Measurements from ENCODE around the gene SLC7A6. TPM values are rescaled to one million over a fixed set of nuclear protein-coding genes. Genes with fewer than 3 reads are reported as not detected.

SLC7A6 gene
- total RNA-seq, 4 donors from 2014 or later, result 73.1 to 116 (median 85.7) TPM

DNA sequence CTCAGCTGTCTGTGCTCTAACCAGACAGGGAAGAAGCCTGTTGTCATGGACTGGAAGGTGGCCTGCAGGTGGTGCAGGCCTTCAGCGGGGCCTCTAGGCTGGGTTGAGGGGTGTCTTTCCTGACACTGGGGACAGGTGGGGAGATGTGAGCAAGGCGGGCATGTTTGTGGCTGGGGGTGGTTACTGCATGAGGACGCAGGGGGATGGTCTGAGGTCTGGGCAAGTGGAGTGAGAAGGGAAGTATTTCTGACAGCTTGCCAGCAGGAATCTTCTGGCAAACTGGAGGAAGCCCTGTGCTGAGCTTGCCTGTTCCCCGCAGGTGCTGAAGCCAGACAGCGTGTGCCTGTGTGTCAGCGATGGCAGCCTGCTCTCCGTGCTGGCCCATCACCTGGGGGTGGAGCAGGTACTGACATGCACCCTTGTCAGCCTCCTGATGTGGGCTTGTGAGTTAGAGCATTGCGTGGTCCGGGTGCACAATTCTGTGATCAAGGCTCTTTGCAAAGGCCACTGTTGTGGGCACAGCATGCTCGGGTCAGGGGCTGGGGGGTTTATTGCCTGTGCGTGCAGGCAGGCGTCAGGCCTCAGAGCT lies 82.7 kb downstream of the SLC7A6 start:
- Histone ChIP-seq H3K36me3 (peaks cover 8 to 24% of the 10 kb centered on the region in 2 donors), H3K4me3 (replicated peaks in 1 of 3) (no peak overlapping the region), H3K27me3 (no peaks in the 10 kb centered on the region), H3K4me1 (peaks cover 35 to 36% of the 10 kb centered on the region in 2 donors), H3K9me3 (no peaks in the 10 kb centered on the region), H3K27ac (peak overlapping the region; percentile 42 to 73 (median 50))
- no peak for TF ChIP-seq POLR2A (IDR thresholded peaks at IDR 0.05)
- TF ChIP-seq, protein P1, sequence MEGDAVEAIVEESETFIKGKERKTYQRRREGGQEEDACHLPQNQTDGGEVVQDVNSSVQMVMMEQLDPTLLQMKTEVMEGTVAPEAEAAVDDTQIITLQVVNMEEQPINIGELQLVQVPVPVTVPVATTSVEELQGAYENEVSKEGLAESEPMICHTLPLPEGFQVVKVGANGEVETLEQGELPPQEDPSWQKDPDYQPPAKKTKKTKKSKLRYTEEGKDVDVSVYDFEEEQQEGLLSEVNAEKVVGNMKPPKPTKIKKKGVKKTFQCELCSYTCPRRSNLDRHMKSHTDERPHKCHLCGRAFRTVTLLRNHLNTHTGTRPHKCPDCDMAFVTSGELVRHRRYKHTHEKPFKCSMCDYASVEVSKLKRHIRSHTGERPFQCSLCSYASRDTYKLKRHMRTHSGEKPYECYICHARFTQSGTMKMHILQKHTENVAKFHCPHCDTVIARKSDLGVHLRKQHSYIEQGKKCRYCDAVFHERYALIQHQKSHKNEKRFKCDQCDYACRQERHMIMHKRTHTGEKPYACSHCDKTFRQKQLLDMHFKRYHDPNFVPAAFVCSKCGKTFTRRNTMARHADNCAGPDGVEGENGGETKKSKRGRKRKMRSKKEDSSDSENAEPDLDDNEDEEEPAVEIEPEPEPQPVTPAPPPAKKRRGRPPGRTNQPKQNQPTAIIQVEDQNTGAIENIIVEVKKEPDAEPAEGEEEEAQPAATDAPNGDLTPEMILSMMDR (IDR thresholded peaks at IDR 0.05), result no peak
- intact Hi-C loops (cut with DNase I), result no loop called here
- 66 to 71% methylated on average over 7 to 11 of the region's 12 CpGs for WGBS, 2 donors
- peak; percentile 44 to 65 for DNase-seq

DNA sequence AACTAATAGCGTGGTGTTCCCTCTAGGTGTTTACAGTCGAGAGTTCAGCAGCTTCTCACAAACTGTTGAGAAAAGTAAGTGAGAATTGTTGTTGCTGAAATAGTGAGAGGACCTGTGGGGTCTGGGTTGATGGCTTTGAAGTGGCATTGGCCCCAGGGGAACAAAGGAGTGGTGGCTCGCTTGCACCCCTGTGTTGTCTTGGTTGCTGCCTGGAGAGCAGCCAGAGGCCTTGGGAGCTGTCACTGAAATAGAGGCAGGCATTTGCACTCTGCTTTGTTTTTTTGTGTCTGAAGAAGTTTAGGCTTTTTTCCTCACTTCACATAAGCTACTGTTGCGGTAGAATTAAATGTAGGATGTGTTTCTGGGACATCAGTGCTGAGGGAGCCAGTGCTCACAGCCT lies 83.3 kb downstream of the SLC7A6 start:
- peaks cover 12 to 24% of the 10 kb centered on the region in 2 donors for H3K36me3 ChIP-seq
- TF ChIP-seq, protein P1 (IDR thresholded peaks at IDR 0.05), result no peak
- TF ChIP-seq POLR2A (IDR thresholded peaks at IDR 0.05), result no peak
- no peaks in the 10 kb centered on the region for H3K9me3 ChIP-seq
- DNase-seq, result peak; percentile 54 to 59
- 49 to 73% methylated on average over 4 of the region's 4 CpGs for WGBS, 2 donors
- H3K27me3 ChIP-seq, result no peaks in the 10 kb centered on the region
- H3K27ac ChIP-seq, result peak overlapping the region in 2 of 3 donors; percentile 50 to 73
- intact Hi-C loops (cut with DNase I), result no loop called here
- no peak overlapping the region for H3K4me3 ChIP-seq (replicated peaks in 1 of 3)
- peaks cover 32 to 34% of the 10 kb centered on the region in 2 donors for H3K4me1 ChIP-seq

DNA sequence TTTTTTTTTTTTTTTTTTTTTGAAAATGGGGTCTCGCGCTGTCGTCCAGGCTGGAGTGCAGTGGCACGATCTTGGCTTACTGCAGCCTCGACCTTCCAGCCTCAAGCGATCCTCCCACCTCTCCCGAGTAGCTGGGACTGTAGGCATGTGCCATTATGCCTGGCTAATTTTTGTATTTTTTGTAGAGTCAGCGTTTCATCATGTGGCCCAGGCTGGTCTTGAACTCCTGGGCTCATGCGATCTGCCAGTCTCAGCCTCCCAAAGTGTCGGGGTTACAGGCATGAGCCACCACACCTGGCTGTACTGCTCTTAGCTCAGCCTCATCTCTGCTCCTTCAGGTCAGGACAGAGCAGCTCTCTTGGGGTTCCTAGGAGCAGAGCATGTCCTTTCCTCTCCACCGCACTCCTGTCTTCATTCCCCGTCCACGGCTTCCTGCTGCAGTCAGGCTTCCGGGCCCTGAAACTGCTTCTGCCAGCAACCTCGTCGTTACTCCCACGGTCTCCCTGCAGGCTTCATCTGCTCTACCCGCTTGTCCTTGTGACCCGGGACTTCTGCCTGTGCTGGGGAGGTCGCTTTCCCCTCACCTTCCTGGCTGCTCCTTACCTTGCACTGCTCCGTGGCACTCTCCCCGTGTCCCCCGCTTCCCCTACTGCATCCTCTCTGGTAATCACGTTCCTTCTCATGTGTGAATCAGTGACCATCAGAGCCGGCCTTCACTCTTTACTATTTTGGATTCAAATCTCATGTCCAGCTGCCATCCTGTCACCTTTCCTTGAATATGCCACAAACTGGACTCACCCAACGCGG lies 84.5 kb downstream of the SLC7A6 start:
- TF ChIP-seq, protein P1 (IDR thresholded peaks at IDR 0.05), result no peak
- TF ChIP-seq POLR2A (IDR thresholded peaks at IDR 0.05), result no peak
- intact Hi-C loops (cut with DNase I), result no loop called here
- peaks cover 21 to 33% of the 10 kb centered on the region in 2 donors for H3K36me3 ChIP-seq
- DNase-seq, result no peak
- H3K27me3 ChIP-seq, result no peaks in the 10 kb centered on the region
- peaks cover 32 to 34% of the 10 kb centered on the region in 2 donors for H3K4me1 ChIP-seq
- no peak overlapping the region for H3K27ac ChIP-seq
- 93 to 95% methylated on average over 27 of the region's 27 CpGs for WGBS, 2 donors
- no peaks in the 10 kb centered on the region for H3K9me3 ChIP-seq
- H3K4me3 ChIP-seq (replicated peaks in 1 of 3), result no peak overlapping the region

DNA sequence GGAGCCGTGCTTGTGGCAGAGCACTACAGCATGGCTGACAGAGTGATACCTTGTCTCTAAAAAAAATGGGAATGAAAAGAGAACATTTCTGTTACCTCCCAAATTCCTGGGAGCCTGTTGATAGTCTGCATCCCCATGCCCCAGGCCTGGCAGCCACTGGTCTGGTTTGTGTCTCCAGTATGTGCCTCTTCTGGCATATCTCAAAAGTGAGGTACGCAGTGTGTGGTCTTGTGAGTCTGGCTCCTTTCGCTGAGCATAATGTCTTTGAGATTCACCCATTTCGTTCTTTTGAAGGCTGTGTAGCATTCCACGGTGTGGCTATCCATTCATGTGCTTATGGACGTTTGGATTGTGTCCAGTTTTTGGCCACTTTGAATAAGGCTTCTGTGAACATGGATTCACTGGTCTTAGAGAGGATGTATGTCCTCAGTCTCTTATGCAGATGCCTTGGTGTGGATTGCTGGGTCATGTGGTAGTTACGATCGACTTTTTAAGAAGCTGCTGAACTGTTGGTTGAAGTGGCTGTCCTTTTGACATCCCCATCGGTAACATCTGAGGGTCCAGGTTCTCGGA lies 85.6 kb downstream of the SLC7A6 start:
- Histone ChIP-seq H3K4me3 (replicated peaks in 1 of 3) (no peak overlapping the region), H3K4me1 (peaks cover 32 to 34% of the 10 kb centered on the region in 2 donors), H3K27ac (no peak overlapping the region), H3K27me3 (no peaks in the 10 kb centered on the region), H3K36me3 (peaks cover 29 to 34% of the 10 kb centered on the region in 2 donors), H3K9me3 (no peaks in the 10 kb centered on the region)
- TF ChIP-seq POLR2A (IDR thresholded peaks at IDR 0.05), result no peak
- TF ChIP-seq, protein P1 (IDR thresholded peaks at IDR 0.05), result no peak
- DNase-seq, result no peak
- intact Hi-C loops (cut with DNase I), result no loop called here
- 94 to 97% methylated on average over 10 of the region's 10 CpGs for WGBS, 2 donors

Measured in thyroid gland (tissue), 4 donors.